Sigmoid colon (tissue), 7 donors: ENCODE data around the gene GCNA. TPM values are rescaled to one million over a fixed set of nuclear protein-coding genes. Genes with fewer than 3 reads are reported as not detected.
"Not testable (repeated sequence)": the region's sequence is repeated elsewhere in the genome, so short reads cannot be mapped to it uniquely, and the experiment has no call there.

Experiments
- DNase-seq: peaks from one replicate; pipeline ENCODE4 v3.0.0-alpha.2; 2019
- H3K27ac ChIP-seq, 4 donors: fragments of 200-600 bp; sonication (generic); one replicate each; pipeline ENCODE4 v1.5.1; 2016 to 2019; ENCODE audit warnings: mild to moderate bottlenecking in 1 of 4
- H3K27me3 ChIP-seq, 3 donors: fragments of 200-600 bp; sonication (generic); one replicate each; pipeline ENCODE4 v1.5.1; 2019; ENCODE audit warnings: mild to moderate bottlenecking in 1 of 3
- H3K36me3 ChIP-seq, 4 donors: fragments of 200-600 bp; sonication (generic); one replicate each; pipeline ENCODE4 v1.5.1; 2016 to 2019
- H3K4me1 ChIP-seq, 4 donors: fragments of 200-600 bp; sonication (generic); one replicate each; pipeline ENCODE4 v1.5.1; 2017 to 2019
- H3K4me3 ChIP-seq, 4 donors: fragments of 200-600 bp; sonication (generic); one replicate each; pipeline ENCODE4 v1.5.1; 2017 to 2019; ENCODE audit warnings: mild to moderate bottlenecking in 2 of 4, moderate library complexity in 1 of 4
- H3K9me3 ChIP-seq, 4 donors: fragments of 200-600 bp in 3 of 4; sonication (generic) in 3 of 4; one replicate each; pipeline versions ENCODE4 v1.5.1 to v1.6.1; 2013 to 2019
- EP300 ChIP-seq, 4 donors: sonication (generic); formaldehyde crosslinking; IDR thresholded peaks; one replicate each; pipeline ENCODE4 v1.6.1; 2017; ENCODE audit warnings: antibody characterized with exemption in 4 of 4
- POLR2A ChIP-seq, 2 donors: fragments of 450-650 bp; IDR thresholded peaks; one replicate each; pipeline ENCODE4 v1.6.1; 2016; ENCODE audit warnings: antibody characterized with exemption in 2 of 2, mild to moderate bottlenecking in 2 of 2, moderate library complexity in 2 of 2
- POLR2AphosphoS5 ChIP-seq, 4 donors: sonication (generic); formaldehyde crosslinking; IDR thresholded peaks; one replicate each; pipeline ENCODE4 v1.6.1; 2017; ENCODE audit warnings: antibody characterized with exemption in 4 of 4
- WGBS, 2 donors: extraction: QIAGEN DNeasy Blood & Tissue Kit; methylation state at CpG; one replicate each; pipeline ENCODE4 v1.1.7; 2013; 5-methylcytosine and 5-hydroxymethylcytosine counted together
- intact Hi-C: fragments of 100-400 bp; cut with DNase I; formaldehyde crosslinking; loops from one replicate; pipeline ENCODE4 v1.15.1; 2023
- polyA plus RNA-seq, 3 donors: library from polyadenylated mRNA; stranded (reverse); fragments of 200-250 nt; gene quantifications; one replicate each; pipeline ENCODE4 v1.2.3, GENCODE V29; 2013
- total RNA-seq, 4 donors: library from RNA; depleted of rRNA; stranded (reverse); fragments of >200 nt; gene quantifications; one replicate each; pipeline ENCODE4 v1.1.0, GENCODE V29; 2016
- TF ChIP-seq, protein P1 (sequence below), 4 experiments: fragments of 450-650 bp in 3 of 4; fragments of 200-600 bp in 1 of 4; IDR thresholded peaks; one replicate each; pipeline ENCODE4 v1.5.1; 2016 to 2019; ENCODE audit warnings: antibody characterized with exemption in 4 of 4, mild to moderate bottlenecking in 3 of 4, moderate library complexity in 2 of 4
- donor health status: healthy with polysubstance abuse.
- donor health status: Bipolar disorder and iron deficiency.
- donor health status: healthy.

Gene GCNA
- total and polyA plus RNA-seq, 7 donors = 0.60 to 5.0 (median 1.5) TPM

DNA sequence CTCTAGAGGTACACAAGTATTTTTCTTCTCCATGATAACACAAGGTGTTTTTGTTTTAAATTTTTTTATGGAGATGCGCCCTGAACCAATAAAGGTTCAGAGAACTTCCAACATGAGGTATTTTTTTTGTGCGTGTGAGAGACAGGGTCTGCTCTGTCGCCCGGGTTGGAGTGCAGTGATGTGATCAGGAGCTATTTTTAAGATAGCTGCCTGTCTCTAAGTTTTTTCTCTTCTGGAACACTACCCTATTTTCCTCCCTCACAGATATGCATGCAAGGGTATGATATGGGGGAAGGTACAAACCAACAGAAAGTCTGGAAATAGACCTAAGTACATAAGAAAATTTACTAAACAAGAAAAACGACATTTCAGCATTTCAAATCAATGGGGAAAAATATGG is 3.0 kb downstream of the GCNA start:
- Histone ChIP-seq H3K9me3 (no peaks in the 10 kb centered on the region), H3K27me3 (no peaks in the 10 kb centered on the region), H3K27ac (no peak overlapping the region), H3K4me3 (no peak overlapping the region), H3K4me1 (no peaks in the 10 kb centered on the region), H3K36me3 (peaks cover 0 to 5% (median 0%) of the 10 kb centered on the region in 4 donors)
- 83 to 88% methylated on average over 5 of the region's 5 CpGs for WGBS, 2 donors
- TF ChIP-seq POLR2A (IDR thresholded peaks at IDR 0.05) = no peak
- no peak for TF ChIP-seq POLR2AphosphoS5 (IDR thresholded peaks at IDR 0.05)
- DNase-seq = no peak
- intact Hi-C loops = no loop called here

DNA sequence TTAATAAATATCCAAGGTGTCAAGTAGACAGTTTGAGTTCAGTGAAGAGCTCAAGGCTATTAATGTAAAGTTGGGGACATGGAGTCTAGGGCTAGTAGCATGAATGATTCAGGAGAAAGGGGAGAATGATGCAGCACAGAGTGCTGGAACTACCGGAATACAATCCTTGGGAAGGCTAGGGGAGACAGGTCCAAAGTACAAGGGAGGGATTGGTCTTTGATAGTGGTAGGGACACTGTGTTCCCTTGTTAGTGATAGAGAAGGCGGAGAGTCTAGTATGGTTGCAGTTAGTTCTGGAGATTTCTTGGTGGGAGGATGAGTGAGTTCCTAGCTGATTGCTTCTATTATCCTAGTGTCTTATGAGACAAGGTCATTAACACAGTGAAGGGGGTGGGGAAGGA is 8.7 kb downstream of the GCNA start:
- H3K4me3 ChIP-seq = no peak overlapping the region
- no peak overlapping the region for H3K27ac ChIP-seq
- DNase-seq = no peak
- TF ChIP-seq EP300 (IDR thresholded peaks at IDR 0.05) = no peak
- TF ChIP-seq, protein P1, sequence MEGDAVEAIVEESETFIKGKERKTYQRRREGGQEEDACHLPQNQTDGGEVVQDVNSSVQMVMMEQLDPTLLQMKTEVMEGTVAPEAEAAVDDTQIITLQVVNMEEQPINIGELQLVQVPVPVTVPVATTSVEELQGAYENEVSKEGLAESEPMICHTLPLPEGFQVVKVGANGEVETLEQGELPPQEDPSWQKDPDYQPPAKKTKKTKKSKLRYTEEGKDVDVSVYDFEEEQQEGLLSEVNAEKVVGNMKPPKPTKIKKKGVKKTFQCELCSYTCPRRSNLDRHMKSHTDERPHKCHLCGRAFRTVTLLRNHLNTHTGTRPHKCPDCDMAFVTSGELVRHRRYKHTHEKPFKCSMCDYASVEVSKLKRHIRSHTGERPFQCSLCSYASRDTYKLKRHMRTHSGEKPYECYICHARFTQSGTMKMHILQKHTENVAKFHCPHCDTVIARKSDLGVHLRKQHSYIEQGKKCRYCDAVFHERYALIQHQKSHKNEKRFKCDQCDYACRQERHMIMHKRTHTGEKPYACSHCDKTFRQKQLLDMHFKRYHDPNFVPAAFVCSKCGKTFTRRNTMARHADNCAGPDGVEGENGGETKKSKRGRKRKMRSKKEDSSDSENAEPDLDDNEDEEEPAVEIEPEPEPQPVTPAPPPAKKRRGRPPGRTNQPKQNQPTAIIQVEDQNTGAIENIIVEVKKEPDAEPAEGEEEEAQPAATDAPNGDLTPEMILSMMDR (IDR thresholded peaks at IDR 0.05) = no peak
- 25 to 64% methylated on average over 2 of the region's 2 CpGs for WGBS, 2 donors
- H3K4me1 ChIP-seq = no peaks in the 10 kb centered on the region
- intact Hi-C loops = no loop called here
- H3K36me3 ChIP-seq = no peaks in the 10 kb centered on the region
- H3K9me3 ChIP-seq = no peaks in the 10 kb centered on the region
- H3K27me3 ChIP-seq = no peaks in the 10 kb centered on the region

DNA sequence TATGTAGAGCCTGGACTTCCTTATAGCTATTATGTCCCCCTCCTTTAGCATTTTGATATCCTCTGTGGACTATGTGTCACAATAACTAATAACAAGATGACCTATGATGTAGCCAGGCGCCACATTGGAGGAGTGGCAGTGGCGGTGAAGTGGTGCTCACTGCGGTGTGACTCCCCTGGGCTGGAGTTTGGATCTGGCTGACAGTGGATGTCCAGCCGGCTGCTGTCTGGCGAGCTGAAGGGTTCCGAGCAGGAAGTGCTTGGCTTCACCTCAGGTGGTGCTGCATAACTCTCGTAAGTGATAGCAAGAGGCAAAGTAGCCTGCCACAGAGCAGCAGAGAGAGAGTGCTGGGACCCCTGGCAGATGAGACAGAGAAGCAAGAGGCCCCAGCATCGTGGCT is 15.0 kb downstream of the GCNA start:
- H3K27me3 ChIP-seq, H3K4me3 ChIP-seq, H3K36me3 ChIP-seq, intact Hi-C loops, H3K9me3 ChIP-seq, H3K4me1 ChIP-seq, H3K27ac ChIP-seq, DNase-seq: not testable (repeated sequence)
- WGBS, 2 donors = 95 to 96% methylated on average over 6 to 7 of the region's 8 CpGs

DNA sequence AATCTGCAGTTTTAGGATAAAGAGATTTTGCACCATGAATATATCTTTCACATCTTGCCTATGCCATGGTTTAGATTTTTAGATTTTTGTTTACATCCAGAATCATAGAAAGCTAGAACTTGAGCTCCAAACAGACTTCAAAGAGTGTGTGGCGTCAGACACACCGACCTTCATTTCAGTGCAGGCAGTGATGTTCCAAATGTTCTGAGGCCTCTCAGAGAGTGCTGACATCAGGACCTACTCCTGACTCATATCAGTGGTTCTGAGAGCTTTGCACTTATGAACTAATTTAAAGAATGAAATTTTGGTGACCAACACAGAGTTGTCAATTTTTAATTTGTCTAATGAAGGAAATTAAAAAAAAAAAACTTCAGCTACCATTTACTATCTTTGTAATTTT is 21.7 kb downstream of the GCNA start:
- no peak overlapping the region for H3K27ac ChIP-seq
- WGBS, 2 donors = 81 to 97% methylated on average over 2 of the region's 2 CpGs
- H3K27me3 ChIP-seq = peaks cover 0 to 3% (median 0%) of the 10 kb centered on the region in 3 donors
- no peaks in the 10 kb centered on the region for H3K4me1 ChIP-seq
- no peak overlapping the region for H3K4me3 ChIP-seq
- TF ChIP-seq, protein P1 (IDR thresholded peaks at IDR 0.05) = no peak
- TF ChIP-seq POLR2A (IDR thresholded peaks at IDR 0.05) = no peak
- TF ChIP-seq POLR2AphosphoS5 (IDR thresholded peaks at IDR 0.05) = no peak
- no peak for TF ChIP-seq EP300 (IDR thresholded peaks at IDR 0.05)
- intact Hi-C loops = no loop called here
- DNase-seq = no peak
- peaks cover 0 to 32% (median 5%) of the 10 kb centered on the region in 4 donors for H3K36me3 ChIP-seq
- H3K9me3 ChIP-seq = no peaks in the 10 kb centered on the region

DNA sequence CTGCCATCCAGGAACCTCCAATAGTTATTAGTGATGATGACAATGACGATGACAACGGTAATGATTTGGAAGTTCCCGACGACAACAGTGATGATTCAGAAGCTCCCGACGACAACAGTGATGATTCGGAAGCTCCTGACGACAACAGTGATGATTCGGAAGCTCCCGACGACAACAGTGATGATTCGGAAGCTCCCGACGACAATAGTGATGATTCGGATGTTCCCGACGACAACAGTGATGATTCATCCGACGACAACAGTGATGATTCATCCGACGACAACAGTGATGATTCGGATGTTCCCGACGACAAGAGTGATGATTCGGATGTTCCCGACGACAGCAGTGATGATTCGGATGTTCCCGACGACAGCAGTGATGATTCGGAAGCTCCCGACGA is 25.4 kb downstream of the GCNA start:
- Histone ChIP-seq H3K4me3 (no peak overlapping the region), H3K4me1 (no peaks in the 10 kb centered on the region), H3K27me3 (peaks cover 0 to 3% (median 0%) of the 10 kb centered on the region in 3 donors), H3K9me3 (no peaks in the 10 kb centered on the region), H3K27ac (no peak overlapping the region), H3K36me3 (peaks cover 0 to 36% (median under 1%) of the 10 kb centered on the region in 4 donors)
- WGBS, 2 donors = 94 to 96% methylated on average over 33 of the region's 33 CpGs
- DNase-seq = no peak
- TF ChIP-seq, protein P1 (IDR thresholded peaks at IDR 0.05) = no peak
- no peak for TF ChIP-seq POLR2AphosphoS5 (IDR thresholded peaks at IDR 0.05)
- TF ChIP-seq EP300 (IDR thresholded peaks at IDR 0.05) = no peak
- TF ChIP-seq POLR2A (IDR thresholded peaks at IDR 0.05) = no peak
- intact Hi-C loops = no loop called here

DNA sequence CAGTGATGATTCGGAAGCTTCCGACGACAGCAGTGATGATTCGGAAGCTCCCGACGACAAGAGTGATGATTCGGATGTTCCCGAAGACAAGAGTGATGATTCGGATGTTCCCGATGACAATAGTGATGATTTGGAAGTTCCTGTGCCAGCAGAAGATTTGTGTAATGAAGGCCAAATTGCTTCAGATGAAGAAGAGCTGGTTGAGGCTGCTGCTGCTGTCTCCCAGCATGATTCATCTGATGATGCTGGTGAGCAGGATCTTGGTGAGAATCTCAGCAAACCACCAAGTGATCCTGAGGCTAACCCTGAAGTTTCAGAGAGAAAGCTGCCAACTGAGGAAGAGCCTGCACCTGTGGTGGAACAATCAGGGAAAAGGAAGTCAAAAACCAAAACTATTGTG is 25.9 kb downstream of the GCNA start:
- 95 to 96% methylated on average over 10 of the region's 10 CpGs for WGBS, 2 donors
- H3K27me3 ChIP-seq = peaks cover 0 to 3% (median 0%) of the 10 kb centered on the region in 3 donors
- intact Hi-C loops = no loop called here

More for the DNA sequence above, 25.9 kb downstream of the GCNA start:
- no peak for DNase-seq
- TF ChIP-seq EP300 (IDR thresholded peaks at IDR 0.05) (no peak), POLR2A (IDR thresholded peaks at IDR 0.05) (no peak), POLR2AphosphoS5 (IDR thresholded peaks at IDR 0.05) (no peak)
- TF ChIP-seq, protein P1 (IDR thresholded peaks at IDR 0.05) = no peak
- Histone ChIP-seq H3K9me3 (no peaks in the 10 kb centered on the region), H3K4me3 (no peak overlapping the region), H3K27ac (no peak overlapping the region), H3K4me1 (no peaks in the 10 kb centered on the region), H3K36me3 (peaks cover 0 to 36% (median 2%) of the 10 kb centered on the region in 4 donors)
